Measurements from ENCODE around the gene GMDS.

The GMDS gene

GRCh38 chr6:2030682-2031244, 214.6 kb downstream of the GMDS start:
- Histone ChIP-seq H3K27ac (ENCODE audit: low read length) (no peak overlapping the region), H3K79me2 (ENCODE audit: insufficient read depth, low read length) (no peaks in the 10 kb centered on the region)

GRCh38 chr6:2029952-2030351, 215.5 kb downstream of the GMDS start:
- Histone ChIP-seq H3K4me1 (ENCODE audit: insufficient read depth, low read length) (peaks cover 8% of the 10 kb centered on the region), H3K36me3 (ENCODE audit: insufficient read depth, low read length) (no peaks in the 10 kb centered on the region), H3K4me3 (ENCODE audit: low read depth in 1 of 2, low read length in 2 of 2) (no peak overlapping the region), H3K9me3 (ENCODE audit: insufficient read depth, low read length, severe bottlenecking) (no peaks in the 10 kb centered on the region), H2AFZ (ENCODE audit: low read depth, low read length) (no peak overlapping the region), H4K20me1 (ENCODE audit: insufficient read depth, low read length) (no peaks in the 10 kb centered on the region), H3K9ac (ENCODE audit: low read depth, low read length) (no peak overlapping the region), H3K27ac (ENCODE audit: low read length) (no peak overlapping the region), H3K27me3 (ENCODE audit: insufficient read depth, low read length, poor library complexity) (no peaks in the 10 kb centered on the region), H3K4me2 (ENCODE audit: insufficient read depth, low read length) (no peak overlapping the region), H3K79me2 (ENCODE audit: insufficient read depth, low read length) (no peaks in the 10 kb centered on the region)
- no peak for ATAC-seq (ENCODE audit: insufficient read depth, low read depth)
- TF ChIP-seq EZH2 (IDR thresholded peaks at IDR 0.05; ENCODE audit: borderline replicate concordance, low read depth, low read length, severe bottlenecking) (no peak), CTCF (IDR thresholded peaks at IDR 0.05; ENCODE audit: borderline replicate concordance, extremely low read depth, low read length, poor library complexity, severe bottlenecking) (no peak)
- DNase-seq: no peak

More at GRCh38 chr6:2030682-2031244, 214.6 kb downstream of the GMDS start:
- H3K4me1 ChIP-seq (ENCODE audit: insufficient read depth, low read length): peaks cover 8% of the 10 kb centered on the region
- H3K9me3 ChIP-seq (ENCODE audit: insufficient read depth, low read length, severe bottlenecking): no peaks in the 10 kb centered on the region
- no peak for DNase-seq
- H3K36me3 ChIP-seq (ENCODE audit: insufficient read depth, low read length): no peaks in the 10 kb centered on the region
- no peak overlapping the region for H3K4me2 ChIP-seq (ENCODE audit: insufficient read depth, low read length)
- TF ChIP-seq EZH2 (IDR thresholded peaks at IDR 0.05; ENCODE audit: borderline replicate concordance, low read depth, low read length, severe bottlenecking): no peak
- TF ChIP-seq CTCF (IDR thresholded peaks at IDR 0.05; ENCODE audit: borderline replicate concordance, extremely low read depth, low read length, poor library complexity, severe bottlenecking): no peak
- H3K4me3 ChIP-seq (ENCODE audit: low read depth in 1 of 2, low read length in 2 of 2): no peak overlapping the region
- no peak overlapping the region for H2AFZ ChIP-seq (ENCODE audit: low read depth, low read length)
- ATAC-seq (ENCODE audit: insufficient read depth, low read depth): no peak
- no peak overlapping the region for H3K9ac ChIP-seq (ENCODE audit: low read depth, low read length)
- H4K20me1 ChIP-seq (ENCODE audit: insufficient read depth, low read length): no peaks in the 10 kb centered on the region
- H3K27me3 ChIP-seq (ENCODE audit: insufficient read depth, low read length, poor library complexity): no peaks in the 10 kb centered on the region

- Histone ChIP-seq H3K4me3 (ENCODE audit: low read depth in 1 of 2, low read length in 2 of 2) (no peak overlapping the region), H3K4me2 (ENCODE audit: insufficient read depth, low read length) (no peak overlapping the region), H3K4me1 (ENCODE audit: insufficient read depth, low read length) (peaks cover 8% of the 10 kb centered on the region), H3K27me3 (ENCODE audit: insufficient read depth, low read length, poor library complexity) (no peaks in the 10 kb centered on the region), H3K36me3 (ENCODE audit: insufficient read depth, low read length) (no peaks in the 10 kb centered on the region), H4K20me1 (ENCODE audit: insufficient read depth, low read length) (no peaks in the 10 kb centered on the region), H2AFZ (ENCODE audit: low read depth, low read length) (no peak overlapping the region), H3K9me3 (ENCODE audit: insufficient read depth, low read length, severe bottlenecking) (no peaks in the 10 kb centered on the region), H3K27ac (ENCODE audit: low read length) (no peak overlapping the region), H3K9ac (ENCODE audit: low read depth, low read length) (no peak overlapping the region), H3K79me2 (ENCODE audit: insufficient read depth, low read length) (no peaks in the 10 kb centered on the region)
- ATAC-seq (ENCODE audit: insufficient read depth, low read depth): no peak
- TF ChIP-seq EZH2 (IDR thresholded peaks at IDR 0.05; ENCODE audit: borderline replicate concordance, low read depth, low read length, severe bottlenecking): no peak
- TF ChIP-seq CTCF (IDR thresholded peaks at IDR 0.05; ENCODE audit: borderline replicate concordance, extremely low read depth, low read length, poor library complexity, severe bottlenecking): no peak
- no peak for DNase-seq
Observed at GRCh38 chr6:2029130-2029794, 216.1 kb downstream of the GMDS start.

Measured in DND-41 (cell line).